Endothelial cell of umbilical vein (primary cell): Measurements from ENCODE around the gene KRTAP4-11. TPM values are rescaled to one million over a fixed set of nuclear protein-coding genes. Genes with fewer than 3 reads are reported as not detected.
A peak's percentile ranks its signal among the peaks of the same experiment; 100 is the strongest.

Experiments used
- BruUV-seq: library from RNA; stranded (reverse); fragments of 400-500 nt; replicated peaks from 2 replicates; lab custom pipeline; 2021; lab: Mats Ljungman, UMichigan
- CTCF ChIA-PET: fragments of 300-600, 350-600 bp; sonication (Branson Sonifier 250); formaldehyde crosslinking; loops from one replicate; lab custom pipeline; 2021; ENCODE audit warnings: antibody characterized with exemption, inconsistent platforms; lab: Charles Lee
- POLR2A ChIA-PET: fragments of 300-600, 350-600 bp; sonication (Branson Sonifier 250); formaldehyde crosslinking; loops from one replicate; lab custom pipeline; 2021; ENCODE audit warnings: antibody characterized with exemption, inconsistent platforms; lab: Charles Lee
- DNase-seq: peaks from one replicate; pipeline ENCODE4 v3.0.0-alpha.2; 2011; ENCODE audit warnings: low read depth, low spot score
- FAIRE-seq: peaks from 2 replicates; lab custom pipeline; 2011; peaks lifted over from hg19 to GRCh38; lab: Jason Lieb, UNC
- H2AFZ ChIP-seq: 2 replicates; pipeline ENCODE4 v1.6.0; 2012; ENCODE audit warnings: low read depth, low read length, control low read depth, inconsistent platforms
- H3K27ac ChIP-seq: 2 replicates; pipeline ENCODE4 v1.5.1; 2011; ENCODE audit warnings: low read depth, mild to moderate bottlenecking, control low read depth, low read length, moderate library complexity; ENCODE audit not compliant: insufficient read depth
- H3K27me3 ChIP-seq, 2 experiments: 2 replicates each; pipeline versions ENCODE4 v1.6.0 to v1.6.1; 2011; ENCODE audit warnings: low read length in 2 of 2, mixed read lengths in 1 of 2; ENCODE audit not compliant: control insufficient read depth in 2 of 2, insufficient read depth in 2 of 2
- H3K36me3 ChIP-seq, 2 experiments: 2 replicates in 1 of 2; 3 replicates in 1 of 2; pipeline ENCODE4 v1.5.1; 2011; ENCODE audit warnings: low read length in 2 of 2, mild to moderate bottlenecking in 1 of 2, moderate library complexity in 1 of 2; ENCODE audit not compliant: control insufficient read depth in 2 of 2, insufficient read depth in 2 of 2; ENCODE audit errors: extremely low read depth in 1 of 2
- H3K4me1 ChIP-seq: 3 replicates; pipeline ENCODE4 v1.5.1; 2011; ENCODE audit warnings: mild to moderate bottlenecking, low read length; ENCODE audit not compliant: control insufficient read depth, insufficient read depth; ENCODE audit errors: extremely low read depth
- H3K4me2 ChIP-seq: 2 replicates; pipeline ENCODE4 v1.6.1; 2011; ENCODE audit warnings: low read length, control low read depth, mixed read lengths; ENCODE audit not compliant: insufficient read depth
- H3K4me3 ChIP-seq, 3 experiments: fragments of 200-600 bp in 1 of 3; sonication (generic), shearing (Covaris generic) in 1 of 3; replicated peaks in 1 of 3; 2 replicates each; pipeline ENCODE4 v1.5.1; 2011 to 2016; ENCODE audit warnings: control low read depth in 3 of 3, low read length in 3 of 3, mild to moderate bottlenecking in 2 of 3, inconsistent platforms in 1 of 3, low read depth in 1 of 3, moderate library complexity in 1 of 3; ENCODE audit not compliant: insufficient read depth in 1 of 3
- H3K79me2 ChIP-seq: 2 replicates; pipeline ENCODE4 v1.6.0; 2012; ENCODE audit warnings: low read length, inconsistent platforms; ENCODE audit not compliant: control insufficient read depth, insufficient read depth
- H3K9ac ChIP-seq: replicated peaks from 2 replicates; pipeline ENCODE3; 2011; ENCODE audit warnings: low read length, control low read depth; ENCODE audit not compliant: insufficient read depth; ENCODE audit errors: extremely low read depth
- H3K9me1 ChIP-seq: replicated peaks from 3 replicates; pipeline ENCODE4 v1.6.0; 2011; ENCODE audit warnings: mild to moderate bottlenecking, low read length; ENCODE audit not compliant: control insufficient read depth, insufficient read depth; ENCODE audit errors: extremely low read depth
- H3K9me3 ChIP-seq: replicated peaks from 2 replicates; pipeline ENCODE4 v1.5.1; 2012; ENCODE audit warnings: low read length, inconsistent platforms; ENCODE audit not compliant: control insufficient read depth, insufficient read depth
- H4K20me1 ChIP-seq: replicated peaks from 2 replicates; pipeline ENCODE3; 2011; ENCODE audit warnings: mild to moderate bottlenecking, low read length; ENCODE audit not compliant: control insufficient read depth, insufficient read depth; ENCODE audit errors: extremely low read depth
- FOS ChIP-seq: IDR thresholded peaks from 2 replicates; pipeline ENCODE4 v1.6.1; 2011; ENCODE audit warnings: mild to moderate bottlenecking, low read length, moderate library complexity, borderline replicate concordance; ENCODE audit not compliant: insufficient read depth
- GATA2 ChIP-seq: IDR thresholded peaks from 2 replicates; pipeline ENCODE4 v1.7.0; 2011; ENCODE audit warnings: low read depth, mild to moderate bottlenecking, moderate library complexity, mixed read lengths, low read length; ENCODE audit not compliant: insufficient read length, insufficient read depth
- MYC ChIP-seq: IDR thresholded peaks from one replicate; pipeline ENCODE4 v1.6.1; 2011; ENCODE audit warnings: mild to moderate bottlenecking, low read depth, low read length
- POLR2AphosphoS5 ChIP-seq: IDR thresholded peaks from 2 replicates; pipeline ENCODE4 v1.6.1; 2012; ENCODE audit warnings: low read depth, mild to moderate bottlenecking, control low read depth, low read length, moderate library complexity; ENCODE audit not compliant: insufficient read depth
- dilution Hi-C: fragments of 300-500 bp; cut with MboI; formaldehyde crosslinking; loops from one replicate; pipeline ENCODE4 v1.15.0; 2019; ENCODE audit warnings: low sequenced_read_pairs; ENCODE audit not compliant: extremely low pct_ligation_motif_present
- intact Hi-C: fragments of 100-400 bp; cut with micrococcal nuclease; formaldehyde crosslinking; loops from one replicate; pipeline ENCODE4 v1.10.0; 2022
- polyA plus RNA-seq, 4 experiments: library from polyadenylated mRNA; depleted of rRNA in 3 of 4; stranded (reverse) in 3 of 4; unstranded in 1 of 4; fragments of >200 nt; gene quantifications; 2 replicates each; pipeline versions ENCODE4 v1.2.1 to v1.2.3, GENCODE V29; 2011 to 2012; ENCODE audit warnings: missing spikeins in 1 of 4
- total RNA-seq: library from RNA; stranded (reverse); gene quantifications from 2 replicates; pipeline ENCODE4 v1.2.3, GENCODE V29; 2021
- TF ChIP-seq, protein P1 (sequence below), 2 donors: IDR thresholded peaks; 1 replicate in 1 of 2; 2 replicates in 1 of 2; pipeline ENCODE4 v1.5.1; 2011; ENCODE audit warnings: low read length in 2 of 2, mild to moderate bottlenecking in 2 of 2, moderate library complexity in 2 of 2, control low read depth in 1 of 2, inconsistent platforms in 1 of 2, low read depth in 1 of 2; ENCODE audit not compliant: insufficient read depth in 1 of 2; ENCODE audit errors: extremely low read depth in 1 of 2

The KRTAP4-11 gene
- total and polyA plus RNA-seq, 2 donors (not counting 3 experiments of a cell fraction or from before 2014, with no cell fraction given): not detected

DNA sequence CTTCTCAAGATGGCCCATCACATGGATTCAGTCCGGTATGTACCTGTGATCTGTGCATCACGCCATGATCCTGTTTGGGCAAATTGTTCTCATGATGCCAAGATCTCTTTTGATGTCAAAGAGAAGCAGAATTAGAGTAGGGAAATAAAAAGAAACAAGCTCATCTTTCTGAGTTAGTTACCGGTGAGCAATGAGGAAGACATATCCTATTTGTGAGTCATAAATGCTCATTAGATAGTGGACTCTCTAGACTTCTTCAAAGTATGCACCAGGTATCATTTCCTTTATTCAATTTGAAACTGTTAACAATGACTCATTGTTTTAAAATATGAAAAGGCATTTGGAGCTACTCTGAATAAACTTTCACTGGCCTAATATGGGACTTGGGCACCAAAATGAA lies 13.8 kb upstream of the KRTAP4-11 start:
- H4K20me1 ChIP-seq: no peaks in the 10 kb centered on the region
- FAIRE-seq: no peak
- intact Hi-C loops (no loop called here), dilution Hi-C loops (no loop called here)
- no peaks in the 10 kb centered on the region for H3K9me1 ChIP-seq
- H3K27me3 ChIP-seq: peaks cover 0 to 3% of the 10 kb centered on the region in 2 experiments
- H3K4me2 ChIP-seq: no peak overlapping the region
- H3K79me2 ChIP-seq: no peaks in the 10 kb centered on the region
- no peaks in the 10 kb centered on the region for H3K36me3 ChIP-seq
- ChIA-PET POLR2A (no interaction called here), CTCF (no interaction called here)
- H3K27ac ChIP-seq: no peak overlapping the region
- H3K9me3 ChIP-seq: no peaks in the 10 kb centered on the region
- no peaks in the 10 kb centered on the region for H3K4me1 ChIP-seq
- BruUV-seq: no TSS peak
- H2AFZ ChIP-seq: no peak overlapping the region
- TF ChIP-seq GATA2 (no peak), FOS (peak; percentile 46)
- TF ChIP-seq, protein P1, sequence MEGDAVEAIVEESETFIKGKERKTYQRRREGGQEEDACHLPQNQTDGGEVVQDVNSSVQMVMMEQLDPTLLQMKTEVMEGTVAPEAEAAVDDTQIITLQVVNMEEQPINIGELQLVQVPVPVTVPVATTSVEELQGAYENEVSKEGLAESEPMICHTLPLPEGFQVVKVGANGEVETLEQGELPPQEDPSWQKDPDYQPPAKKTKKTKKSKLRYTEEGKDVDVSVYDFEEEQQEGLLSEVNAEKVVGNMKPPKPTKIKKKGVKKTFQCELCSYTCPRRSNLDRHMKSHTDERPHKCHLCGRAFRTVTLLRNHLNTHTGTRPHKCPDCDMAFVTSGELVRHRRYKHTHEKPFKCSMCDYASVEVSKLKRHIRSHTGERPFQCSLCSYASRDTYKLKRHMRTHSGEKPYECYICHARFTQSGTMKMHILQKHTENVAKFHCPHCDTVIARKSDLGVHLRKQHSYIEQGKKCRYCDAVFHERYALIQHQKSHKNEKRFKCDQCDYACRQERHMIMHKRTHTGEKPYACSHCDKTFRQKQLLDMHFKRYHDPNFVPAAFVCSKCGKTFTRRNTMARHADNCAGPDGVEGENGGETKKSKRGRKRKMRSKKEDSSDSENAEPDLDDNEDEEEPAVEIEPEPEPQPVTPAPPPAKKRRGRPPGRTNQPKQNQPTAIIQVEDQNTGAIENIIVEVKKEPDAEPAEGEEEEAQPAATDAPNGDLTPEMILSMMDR (IDR thresholded peaks at IDR 0.05; ENCODE audit: extremely low read depth in 1 of 2, insufficient read depth in 1 of 2, low read depth in 1 of 2, low read length in 2 of 2): no peak
- no peak overlapping the region for H3K4me3 ChIP-seq
- DNase-seq: no peak
- H3K9ac ChIP-seq: no peak overlapping the region

DNA sequence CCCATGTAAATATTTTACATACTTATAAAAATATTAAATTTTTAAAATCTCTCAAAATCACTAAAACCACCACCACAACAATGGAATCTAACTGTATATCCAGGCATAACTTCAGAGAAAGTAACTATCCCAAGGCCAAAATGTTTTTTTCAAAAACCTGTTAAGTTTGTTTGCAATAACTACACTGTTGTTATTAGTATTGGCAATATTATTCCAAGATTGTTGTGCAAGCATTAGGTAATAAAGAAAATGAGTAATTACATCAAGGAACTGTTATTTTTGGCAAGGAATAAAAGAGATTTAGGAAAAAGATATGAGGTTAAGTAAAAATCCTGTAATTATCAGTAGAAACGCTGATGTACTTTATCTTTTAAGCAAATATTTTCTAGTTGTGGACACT lies 9.2 kb upstream of the KRTAP4-11 start:
- ChIA-PET CTCF (no interaction called here), POLR2A (no interaction called here)
- Histone ChIP-seq H3K27ac (no peak overlapping the region), H3K4me2 (no peak overlapping the region), H3K79me2 (no peaks in the 10 kb centered on the region), H2AFZ (no peak overlapping the region), H3K9me3 (no peaks in the 10 kb centered on the region), H3K36me3 (no peaks in the 10 kb centered on the region), H4K20me1 (no peaks in the 10 kb centered on the region), H3K4me1 (no peaks in the 10 kb centered on the region), H3K27me3 (peaks cover 0 to 3% of the 10 kb centered on the region in 2 experiments), H3K9ac (no peak overlapping the region), H3K9me1 (no peaks in the 10 kb centered on the region), H3K4me3 (no peak overlapping the region)
- intact Hi-C loops: no loop called here
- BruUV-seq: no TSS peak
- dilution Hi-C loops: no loop called here
- TF ChIP-seq FOS: no peak
- TF ChIP-seq POLR2AphosphoS5: no peak
- TF ChIP-seq, protein P1 (IDR thresholded peaks at IDR 0.05; ENCODE audit: extremely low read depth in 1 of 2, insufficient read depth in 1 of 2, low read depth in 1 of 2, low read length in 2 of 2): no peak
- TF ChIP-seq MYC: no peak
- FAIRE-seq: no peak
- DNase-seq: no peak
